ENCODE results near the gene CCNL2. TPM values are rescaled to one million over a fixed set of nuclear protein-coding genes. Genes with fewer than 3 reads are reported as not detected.

The CCNL2 gene
- total RNA-seq, 1 donor from 2014 or later, result 46.1 TPM

DNA sequence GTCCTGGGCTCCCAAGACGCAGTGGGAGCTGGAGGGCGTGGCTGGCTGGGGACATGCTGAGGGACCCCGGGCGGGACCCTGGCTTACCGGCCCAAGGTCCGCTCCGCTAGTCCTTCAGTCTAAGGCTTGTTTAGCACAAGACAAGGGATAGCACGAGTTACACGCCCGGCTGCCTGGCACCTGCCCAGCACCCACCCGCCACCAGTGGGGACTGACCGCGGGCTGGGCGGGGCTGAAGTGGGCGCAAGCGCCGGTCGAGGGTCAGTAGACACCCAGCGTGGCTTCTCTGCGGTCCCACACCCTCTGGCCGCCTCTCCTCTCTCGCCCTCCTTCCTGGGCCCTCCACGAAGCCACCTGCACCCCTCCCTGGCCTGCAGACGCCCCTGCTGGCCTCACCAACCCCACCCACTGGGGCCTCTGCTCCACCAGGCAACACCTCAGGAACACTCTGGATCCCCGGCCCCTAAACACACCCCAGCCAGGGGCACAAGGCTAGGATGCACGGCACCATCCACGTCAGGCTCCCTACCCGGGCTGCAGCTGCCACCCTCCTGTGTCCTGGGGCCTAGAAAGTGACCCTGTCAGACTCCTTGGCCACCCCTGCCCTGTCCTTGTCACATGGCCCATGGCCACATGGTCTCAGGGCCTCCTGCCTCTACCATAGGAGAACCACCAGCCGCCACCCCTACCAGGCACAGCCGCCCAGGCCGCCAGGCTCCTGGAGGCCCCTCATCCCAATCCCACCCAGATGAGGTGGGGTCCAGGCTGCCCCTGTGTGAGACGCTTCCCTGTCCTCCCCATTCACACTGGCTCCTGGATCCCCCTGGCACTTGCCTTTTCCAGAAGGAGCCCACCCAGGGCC lies 62.0 kb downstream of the CCNL2 start:
- intact Hi-C loops (cut with micrococcal nuclease), result no loop called here

GRCh38 chr1:1336446-1336845 lies 62.7 kb downstream of the CCNL2 start:
- TF ChIP-seq, protein P1, sequence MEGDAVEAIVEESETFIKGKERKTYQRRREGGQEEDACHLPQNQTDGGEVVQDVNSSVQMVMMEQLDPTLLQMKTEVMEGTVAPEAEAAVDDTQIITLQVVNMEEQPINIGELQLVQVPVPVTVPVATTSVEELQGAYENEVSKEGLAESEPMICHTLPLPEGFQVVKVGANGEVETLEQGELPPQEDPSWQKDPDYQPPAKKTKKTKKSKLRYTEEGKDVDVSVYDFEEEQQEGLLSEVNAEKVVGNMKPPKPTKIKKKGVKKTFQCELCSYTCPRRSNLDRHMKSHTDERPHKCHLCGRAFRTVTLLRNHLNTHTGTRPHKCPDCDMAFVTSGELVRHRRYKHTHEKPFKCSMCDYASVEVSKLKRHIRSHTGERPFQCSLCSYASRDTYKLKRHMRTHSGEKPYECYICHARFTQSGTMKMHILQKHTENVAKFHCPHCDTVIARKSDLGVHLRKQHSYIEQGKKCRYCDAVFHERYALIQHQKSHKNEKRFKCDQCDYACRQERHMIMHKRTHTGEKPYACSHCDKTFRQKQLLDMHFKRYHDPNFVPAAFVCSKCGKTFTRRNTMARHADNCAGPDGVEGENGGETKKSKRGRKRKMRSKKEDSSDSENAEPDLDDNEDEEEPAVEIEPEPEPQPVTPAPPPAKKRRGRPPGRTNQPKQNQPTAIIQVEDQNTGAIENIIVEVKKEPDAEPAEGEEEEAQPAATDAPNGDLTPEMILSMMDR (IDR thresholded peaks at IDR 0.05; ENCODE audit: borderline replicate concordance), result no peak
- intact Hi-C loops (cut with micrococcal nuclease), result no loop called here
- Histone ChIP-seq H3K27ac (replicated peaks) (no peak overlapping the region), H3K4me1 (peaks cover 1% of the 10 kb centered on the region), H3K9me3 (replicated peaks) (no peaks in the 10 kb centered on the region), H3K4me3 (no peak overlapping the region), H3K36me3 (peaks cover 55% of the 10 kb centered on the region), H3K27me3 (ENCODE audit: low read depth) (no peaks in the 10 kb centered on the region)
- DNase-seq, result no peak

More for the DNA sequence above, 62.0 kb downstream of the CCNL2 start:
- H3K4me3 ChIP-seq, result no peak overlapping the region
- TF ChIP-seq, protein P1 (IDR thresholded peaks at IDR 0.05; ENCODE audit: borderline replicate concordance), result no peak
- H3K9me3 ChIP-seq (replicated peaks), result no peaks in the 10 kb centered on the region
- H3K27ac ChIP-seq (replicated peaks), result no peak overlapping the region
- no peaks in the 10 kb centered on the region for H3K4me1 ChIP-seq
- DNase-seq, result no peak
- H3K36me3 ChIP-seq, result peaks cover 61% of the 10 kb centered on the region
- no peaks in the 10 kb centered on the region for H3K27me3 ChIP-seq (ENCODE audit: low read depth)

DNA sequence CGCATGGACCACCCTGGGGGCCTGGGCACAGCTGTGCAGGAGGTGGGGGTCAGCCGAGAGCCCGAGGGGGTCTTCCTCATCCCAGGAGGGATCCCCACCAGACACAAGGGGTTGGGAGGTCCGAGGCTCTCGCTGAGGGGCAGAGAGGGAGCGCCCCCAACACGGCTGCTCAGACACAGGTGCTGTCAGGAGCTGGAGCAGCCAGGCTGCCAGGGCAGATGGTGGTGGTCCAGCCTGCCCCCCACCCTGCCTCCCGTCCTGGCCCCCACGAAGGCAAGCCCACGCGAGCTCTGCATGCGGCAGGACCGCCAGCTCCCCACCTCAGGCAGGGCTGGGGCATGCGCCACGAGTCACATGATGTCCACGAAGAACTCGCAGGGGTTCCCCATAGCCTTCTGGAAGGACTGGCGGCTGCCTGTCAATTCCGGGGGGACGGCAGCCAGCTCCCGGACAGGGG lies 63.3 kb downstream of the CCNL2 start:
- Histone ChIP-seq H3K27ac (replicated peaks) (no peak overlapping the region), H3K4me1 (peaks cover 8% of the 10 kb centered on the region), H3K27me3 (ENCODE audit: low read depth) (no peaks in the 10 kb centered on the region), H3K36me3 (peaks cover 51% of the 10 kb centered on the region), H3K4me3 (no peak overlapping the region), H3K9me3 (replicated peaks) (no peaks in the 10 kb centered on the region)
- intact Hi-C loops (cut with micrococcal nuclease), result no loop called here
- TF ChIP-seq, protein P1 (IDR thresholded peaks at IDR 0.05; ENCODE audit: borderline replicate concordance), result no peak
- DNase-seq, result no peak

Small RNA genes lying within 50 kb of the gene (microRNA-seq; reads per million reads assigned to microRNA genes)
- gene MIR6808, result not detected

Other genes starting within 250 kb of the CCNL2 start
- gene TTLL10, start 225.5 kb downstream of the CCNL2 start, total RNA-seq, result not detected
- gene TNFRSF18, start 192.7 kb downstream of the CCNL2 start, total RNA-seq, result not detected
- gene TNFRSF4, start 185.2 kb downstream of the CCNL2 start, total RNA-seq, result 2.2 TPM
- 114 TPM for gene SDF4, start 167.3 kb downstream of the CCNL2 start, total RNA-seq
- 7.9 TPM for gene B3GALT6, start 167.1 kb downstream of the CCNL2 start, total RNA-seq
- 0.55 TPM for gene C1QTNF12, start 152.6 kb downstream of the CCNL2 start, total RNA-seq
- 36.9 TPM for gene UBE2J2, start 125.5 kb downstream of the CCNL2 start, total RNA-seq
- gene SCNN1D, start 118.9 kb downstream of the CCNL2 start, total RNA-seq, result 3.5 TPM
- gene ACAP3, start 91.4 kb downstream of the CCNL2 start, total RNA-seq, result 49.7 TPM
- 10.4 TPM for gene PUSL1, start 90.7 kb downstream of the CCNL2 start, total RNA-seq
- 70.1 TPM for gene INTS11, start 74.7 kb downstream of the CCNL2 start, total RNA-seq
- gene CPTP, start 74.5 kb downstream of the CCNL2 start, total RNA-seq, result 99.2 TPM
- gene TAS1R3, start 68.1 kb downstream of the CCNL2 start, total RNA-seq, result 0.93 TPM
- gene DVL1, start 49.9 kb downstream of the CCNL2 start, total RNA-seq, result 93.0 TPM
- 20.2 TPM for gene MXRA8, start 40.8 kb downstream of the CCNL2 start, total RNA-seq
- 219 TPM for gene AURKAIP1, start 24.1 kb downstream of the CCNL2 start, total RNA-seq
- 135 TPM for gene MRPL20, start 8.0 kb upstream of the CCNL2 start, total RNA-seq
- 1.7 TPM for gene ANKRD65, start 21.9 kb upstream of the CCNL2 start, total RNA-seq
- gene VWA1, start 36.4 kb upstream of the CCNL2 start, total RNA-seq, result 13.7 TPM
- gene ATAD3C, start 50.4 kb upstream of the CCNL2 start, total RNA-seq, result 2.8 TPM
- 8.3 TPM for gene ATAD3B, start 72.4 kb upstream of the CCNL2 start, total RNA-seq
- 19.4 TPM for gene ATAD3A, start 112.8 kb upstream of the CCNL2 start, total RNA-seq
- 7.2 TPM for gene TMEM240, start 141.3 kb upstream of the CCNL2 start, total RNA-seq
- gene SSU72, start 175.5 kb upstream of the CCNL2 start, total RNA-seq, result 104 TPM
- gene FNDC10, start 200.8 kb upstream of the CCNL2 start, total RNA-seq, result 3.6 TPM
- 129 TPM for gene MIB2, start 216.2 kb upstream of the CCNL2 start, total RNA-seq
- 93.8 TPM for gene MMP23B, start 232.8 kb upstream of the CCNL2 start, total RNA-seq